K562 (cell line): ENCODE measurements around the gene AZU1. TPM values are rescaled to one million over a fixed set of nuclear protein-coding genes. Genes with fewer than 3 reads are reported as not detected.
A peak's percentile ranks its signal among the peaks of the same experiment; 100 is the strongest.

ENCODE experiments used
- ATF1 ChIP-seq, 2 experiments: fragments of 450-650 bp in 1 of 2; IDR thresholded peaks; 2 replicates each; pipeline ENCODE4 v1.6.1; 2016; ENCODE audit warnings: missing compliant biosample characterization in 1 of 2, missing genetic modification characterization in 1 of 2
- HEY1 ChIP-seq: fragments of 250-450 bp; sonication (Bioruptor Pico); IDR thresholded peaks from 2 replicates; pipeline ENCODE4 v1.5.0; 2020; ENCODE audit warnings: mild to moderate bottlenecking, moderate library complexity, borderline replicate concordance
- PHTF2 ChIP-seq: fragments of 250-450 bp; sonication (Bioruptor Pico); IDR thresholded peaks from 2 replicates; pipeline ENCODE4 v1.5.0; 2021; ENCODE audit warnings: mild to moderate bottlenecking
- SRSF3 ChIP-seq: fragments of 200-400 bp; formaldehyde crosslinking; IDR thresholded peaks from 2 replicates; pipeline ENCODE4 v1.6.1; 2016; ENCODE audit warnings: mild to moderate bottlenecking, low read length, moderate library complexity; ENCODE audit not compliant: insufficient read depth
- ZNF197 ChIP-seq: fragments of 200-800 bp; sonication (Bioruptor generic); IDR thresholded peaks from 2 replicates; pipeline ENCODE4 v1.6.1; 2016; ENCODE audit warnings: low read depth, missing genetic modification characterization, missing compliant biosample characterization
- polyA plus RNA-seq, 8 experiments: library from polyadenylated mRNA; depleted of rRNA in 4 of 8; stranded (reverse) in 5 of 8; unstranded in 3 of 8; fragments of >200 nt; fragmentation: Nextera tagmentation in 2 of 8; fragmentation: Illumina TruSeq in 1 of 8; extraction: Ambion mirVana in 2 of 8; extraction: Trizol in 1 of 8; gene quantifications; 2 replicates each; pipeline versions ENCODE4 v1.2.1 to v1.2.3, GENCODE V29; 2011 to 2014; ENCODE audit warnings: inconsistent platforms in 1 of 8, missing spikeins in 1 of 8
- total RNA-seq, 7 experiments: library from RNA; depleted of rRNA in 6 of 7; stranded (reverse); fragments of >200 nt in 6 of 7; fragmentation: Illumina TruSeq in 2 of 7; extraction: Trizol in 2 of 7; gene quantifications; 2 replicates each; pipeline versions ENCODE4 v1.2.1 to v1.2.3, GENCODE V29; 2011 to 2021; ENCODE audit warnings: low replicate concordance in 1 of 7
- TF ChIP-seq, protein P1 (sequence below), 2 experiments: fragments of 150-350 bp in 1 of 2; IDR thresholded peaks; 2 replicates each; pipeline ENCODE4 v1.6.1; 2012 to 2016; ENCODE audit warnings: low read depth in 2 of 2, low read length in 2 of 2, mild to moderate bottlenecking in 1 of 2, moderate library complexity in 1 of 2
- TF ChIP-seq, protein P2 (sequence below): fragments of 450-650 bp; IDR thresholded peaks from 2 replicates; pipeline ENCODE4 v1.7.1; 2018; ENCODE audit warnings: mild to moderate bottlenecking, low read depth; ENCODE audit not compliant: partially characterized antibody
- TF ChIP-seq, protein P3 (sequence below): sonication (generic); formaldehyde crosslinking; IDR thresholded peaks from 2 replicates; pipeline ENCODE4 v1.8.1; 2023; ENCODE audit warnings: mild to moderate bottlenecking, missing genetic modification reagents
- TF ChIP-seq, protein P4 (sequence below): fragments of 250-450 bp; sonication (Bioruptor Pico); IDR thresholded peaks from 2 replicates; pipeline ENCODE4 v1.4.0; 2020

AZU1 gene
- total and polyA plus RNA-seq, 9 of the 15 experiments (the other 6 are each of a cell fraction or from before 2014, with no cell fraction given): 0.29 to 1.9 (median 0.59) TPM; not detected in 3

DNA sequence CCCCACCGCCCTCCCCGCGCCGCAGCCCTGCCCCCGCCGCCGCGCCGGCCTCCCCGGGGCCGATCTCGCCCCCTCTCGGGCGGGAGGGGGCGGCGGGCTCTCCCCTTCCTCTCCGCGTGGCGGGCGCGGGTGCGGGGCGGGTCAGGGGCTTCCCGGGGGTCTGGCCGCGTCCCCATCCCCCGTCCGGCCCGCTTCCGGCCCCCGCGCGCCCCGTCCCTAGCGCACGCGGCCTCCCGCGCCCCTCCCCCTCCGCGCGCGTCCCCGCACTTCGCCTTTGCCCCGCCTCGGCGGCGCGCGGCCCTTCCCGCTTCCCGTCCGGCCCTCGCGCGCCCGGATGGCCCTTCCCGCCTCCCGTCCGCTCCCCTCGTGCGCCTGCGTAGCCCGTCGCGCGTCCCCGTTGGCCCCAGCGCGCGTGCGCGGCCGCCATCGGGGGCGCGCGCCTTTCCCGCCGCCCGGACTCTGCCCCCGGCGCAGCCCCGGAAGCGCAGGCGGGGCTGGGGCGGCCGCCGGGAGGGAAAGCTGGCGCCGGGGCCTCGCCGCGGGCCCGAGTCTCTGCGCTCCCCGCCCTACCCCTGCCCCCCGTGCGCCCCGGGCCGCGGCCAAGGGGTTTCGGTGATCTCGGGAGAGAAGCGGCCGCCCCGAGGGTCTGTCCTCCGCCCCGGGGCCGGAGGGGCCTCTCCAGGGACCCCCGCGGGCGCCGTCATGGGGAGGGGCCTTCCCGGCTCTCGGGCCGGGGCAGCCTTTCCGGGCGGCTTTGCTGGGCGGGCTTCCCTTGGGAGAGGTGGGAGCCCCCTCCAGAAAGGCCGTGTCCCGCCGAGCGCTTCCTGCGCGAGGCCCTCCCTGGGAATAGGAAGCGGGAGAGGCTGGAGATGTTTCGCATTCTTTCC lies 29.9 kb upstream of the AZU1 start (continued):
- TF ChIP-seq, protein P1, sequence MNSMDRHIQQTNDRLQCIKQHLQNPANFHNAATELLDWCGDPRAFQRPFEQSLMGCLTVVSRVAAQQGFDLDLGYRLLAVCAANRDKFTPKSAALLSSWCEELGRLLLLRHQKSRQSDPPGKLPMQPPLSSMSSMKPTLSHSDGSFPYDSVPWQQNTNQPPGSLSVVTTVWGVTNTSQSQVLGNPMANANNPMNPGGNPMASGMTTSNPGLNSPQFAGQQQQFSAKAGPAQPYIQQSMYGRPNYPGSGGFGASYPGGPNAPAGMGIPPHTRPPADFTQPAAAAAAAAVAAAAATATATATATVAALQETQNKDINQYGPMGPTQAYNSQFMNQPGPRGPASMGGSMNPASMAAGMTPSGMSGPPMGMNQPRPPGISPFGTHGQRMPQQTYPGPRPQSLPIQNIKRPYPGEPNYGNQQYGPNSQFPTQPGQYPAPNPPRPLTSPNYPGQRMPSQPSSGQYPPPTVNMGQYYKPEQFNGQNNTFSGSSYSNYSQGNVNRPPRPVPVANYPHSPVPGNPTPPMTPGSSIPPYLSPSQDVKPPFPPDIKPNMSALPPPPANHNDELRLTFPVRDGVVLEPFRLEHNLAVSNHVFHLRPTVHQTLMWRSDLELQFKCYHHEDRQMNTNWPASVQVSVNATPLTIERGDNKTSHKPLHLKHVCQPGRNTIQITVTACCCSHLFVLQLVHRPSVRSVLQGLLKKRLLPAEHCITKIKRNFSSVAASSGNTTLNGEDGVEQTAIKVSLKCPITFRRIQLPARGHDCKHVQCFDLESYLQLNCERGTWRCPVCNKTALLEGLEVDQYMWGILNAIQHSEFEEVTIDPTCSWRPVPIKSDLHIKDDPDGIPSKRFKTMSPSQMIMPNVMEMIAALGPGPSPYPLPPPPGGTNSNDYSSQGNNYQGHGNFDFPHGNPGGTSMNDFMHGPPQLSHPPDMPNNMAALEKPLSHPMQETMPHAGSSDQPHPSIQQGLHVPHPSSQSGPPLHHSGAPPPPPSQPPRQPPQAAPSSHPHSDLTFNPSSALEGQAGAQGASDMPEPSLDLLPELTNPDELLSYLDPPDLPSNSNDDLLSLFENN (IDR thresholded peaks at IDR 0.05; ENCODE audit: low read depth in 2 of 2, low read length in 2 of 2): 0 out of 4 replicates have a peak, but pooled peaks of 1 of the 2 experiments have one; percentile 23
- TF ChIP-seq HEY1 (CRISPR knock-in tag) (no peak), ATF1 (CRISPR knock-in tag; IDR thresholded peaks at IDR 0.05) (no peak), ATF1 (tag; IDR thresholded peaks at IDR 0.05) (no peak), SRSF3 (peak; percentile 52; the same call in 1 of the 2 replicates), PHTF2 (CRISPR knock-in tag) (no peak), ZNF197 (CRISPR knock-in tag) (peak; percentile 76; the same call in 1 of the 2 replicates)
- TF ChIP-seq, protein P2, sequence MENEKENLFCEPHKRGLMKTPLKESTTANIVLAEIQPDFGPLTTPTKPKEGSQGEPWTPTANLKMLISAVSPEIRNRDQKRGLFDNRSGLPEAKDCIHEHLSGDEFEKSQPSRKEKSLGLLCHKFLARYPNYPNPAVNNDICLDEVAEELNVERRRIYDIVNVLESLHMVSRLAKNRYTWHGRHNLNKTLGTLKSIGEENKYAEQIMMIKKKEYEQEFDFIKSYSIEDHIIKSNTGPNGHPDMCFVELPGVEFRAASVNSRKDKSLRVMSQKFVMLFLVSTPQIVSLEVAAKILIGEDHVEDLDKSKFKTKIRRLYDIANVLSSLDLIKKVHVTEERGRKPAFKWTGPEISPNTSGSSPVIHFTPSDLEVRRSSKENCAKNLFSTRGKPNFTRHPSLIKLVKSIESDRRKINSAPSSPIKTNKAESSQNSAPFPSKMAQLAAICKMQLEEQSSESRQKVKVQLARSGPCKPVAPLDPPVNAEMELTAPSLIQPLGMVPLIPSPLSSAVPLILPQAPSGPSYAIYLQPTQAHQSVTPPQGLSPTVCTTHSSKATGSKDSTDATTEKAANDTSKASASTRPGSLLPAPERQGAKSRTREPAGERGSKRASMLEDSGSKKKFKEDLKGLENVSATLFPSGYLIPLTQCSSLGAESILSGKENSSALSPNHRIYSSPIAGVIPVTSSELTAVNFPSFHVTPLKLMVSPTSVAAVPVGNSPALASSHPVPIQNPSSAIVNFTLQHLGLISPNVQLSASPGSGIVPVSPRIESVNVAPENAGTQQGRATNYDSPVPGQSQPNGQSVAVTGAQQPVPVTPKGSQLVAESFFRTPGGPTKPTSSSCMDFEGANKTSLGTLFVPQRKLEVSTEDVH: no peak
- TF ChIP-seq, protein P3, sequence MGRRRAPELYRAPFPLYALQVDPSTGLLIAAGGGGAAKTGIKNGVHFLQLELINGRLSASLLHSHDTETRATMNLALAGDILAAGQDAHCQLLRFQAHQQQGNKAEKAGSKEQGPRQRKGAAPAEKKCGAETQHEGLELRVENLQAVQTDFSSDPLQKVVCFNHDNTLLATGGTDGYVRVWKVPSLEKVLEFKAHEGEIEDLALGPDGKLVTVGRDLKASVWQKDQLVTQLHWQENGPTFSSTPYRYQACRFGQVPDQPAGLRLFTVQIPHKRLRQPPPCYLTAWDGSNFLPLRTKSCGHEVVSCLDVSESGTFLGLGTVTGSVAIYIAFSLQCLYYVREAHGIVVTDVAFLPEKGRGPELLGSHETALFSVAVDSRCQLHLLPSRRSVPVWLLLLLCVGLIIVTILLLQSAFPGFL: 0 out of 2 replicates have a peak, but pooled peaks have one; percentile 22
- TF ChIP-seq, protein P4, sequence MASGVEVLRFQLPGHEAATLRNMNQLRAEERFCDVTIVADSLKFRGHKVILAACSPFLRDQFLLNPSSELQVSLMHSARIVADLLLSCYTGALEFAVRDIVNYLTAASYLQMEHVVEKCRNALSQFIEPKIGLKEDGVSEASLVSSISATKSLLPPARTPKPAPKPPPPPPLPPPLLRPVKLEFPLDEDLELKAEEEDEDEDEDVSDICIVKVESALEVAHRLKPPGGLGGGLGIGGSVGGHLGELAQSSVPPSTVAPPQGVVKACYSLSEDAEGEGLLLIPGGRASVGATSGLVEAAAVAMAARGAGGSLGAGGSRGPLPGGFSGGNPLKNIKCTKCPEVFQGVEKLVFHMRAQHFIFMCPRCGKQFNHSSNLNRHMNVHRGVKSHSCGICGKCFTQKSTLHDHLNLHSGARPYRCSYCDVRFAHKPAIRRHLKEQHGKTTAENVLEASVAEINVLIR (CRISPR knock-in tag): no peak
